GM12872 (cell line): Measurements from ENCODE around the gene RALGAPA2.

Source experiments
- CTCF ChIP-seq: IDR thresholded peaks from 3 replicates; pipeline ENCODE4 v1.5.1; 2011; ENCODE audit warnings: low read depth, mild to moderate bottlenecking, low read length, moderate library complexity; ENCODE audit not compliant: insufficient read depth

RALGAPA2 gene

GRCh38 chr20:20436689-20437088, 275.8 kb downstream of the RALGAPA2 start:
- no peak for TF ChIP-seq CTCF

GRCh38 chr20:20435453-20435852, 277.0 kb downstream of the RALGAPA2 start:
- TF ChIP-seq CTCF, result 0 out of 3 replicates have a peak, but pooled peaks have one; percentile 10

- TF ChIP-seq CTCF, result no peak
These were observed 279.7 kb downstream of the RALGAPA2 start for GRCh38 chr20:20432618-20433286.

- TF ChIP-seq CTCF, result no peak
These were observed 282.4 kb downstream of the RALGAPA2 start for GRCh38 chr20:20430066-20430465.

GRCh38 chr20:20428067-20428466, 284.4 kb downstream of the RALGAPA2 start:
- TF ChIP-seq CTCF, result no peak

GRCh38 chr20:20427227-20427864, 285.1 kb downstream of the RALGAPA2 start:
- no peak for TF ChIP-seq CTCF

- no peak for TF ChIP-seq CTCF
These were observed 285.9 kb downstream of the RALGAPA2 start for GRCh38 chr20:20426655-20426907.
